SK-N-SH (cell line): ENCODE measurements around the gene TBCD.

Source experiments
- CTCF ChIP-seq: fragments of 200-600 bp; sonication (generic); IDR thresholded peaks from 2 replicates; pipeline ENCODE4 v1.6.1; 2017; ENCODE audit warnings: antibody characterized with exemption, mild to moderate bottlenecking, moderate library complexity
- EP300 ChIP-seq, 2 experiments: IDR thresholded peaks; 2 replicates each; pipeline versions ENCODE4 v1.4.0 to v1.6.1; 2012; ENCODE audit warnings: borderline replicate concordance in 1 of 2, low read depth in 1 of 2, low read length in 1 of 2

DNA sequence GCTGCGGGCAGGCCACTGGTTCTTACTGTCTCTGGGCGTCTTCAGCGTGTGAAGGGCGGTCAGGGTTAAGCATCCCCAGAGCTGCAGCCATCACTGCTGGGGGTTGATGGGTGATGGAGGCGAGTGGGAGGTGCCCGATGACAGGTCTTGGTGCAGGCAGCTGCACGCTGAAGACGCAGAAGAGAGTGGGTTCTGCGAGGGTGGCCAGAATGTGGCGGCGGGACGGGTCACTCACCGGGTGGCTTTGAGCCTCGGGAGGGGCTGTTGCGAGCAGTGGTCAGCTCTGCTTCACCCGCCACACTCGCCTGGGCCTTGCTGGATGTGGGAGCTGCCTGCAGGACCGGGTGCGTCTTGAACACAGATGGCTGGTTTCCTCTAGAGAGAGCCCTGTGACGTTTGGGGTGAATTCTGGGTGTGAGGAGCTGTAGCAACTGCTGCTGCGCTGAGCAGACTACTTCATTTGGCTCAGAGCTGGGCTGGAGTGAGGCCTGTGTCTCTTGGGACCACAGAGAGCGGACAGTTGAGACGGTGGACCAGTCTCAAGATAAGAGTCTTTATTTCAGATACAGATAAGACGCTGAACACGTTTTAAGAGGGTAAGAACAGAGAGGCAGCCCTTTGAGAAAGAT is 132.6 kb downstream of the TBCD start:
- no peak for TF ChIP-seq EP300 (IDR thresholded peaks at IDR 0.05; ENCODE audit: borderline replicate concordance in 1 of 2, low read depth in 1 of 2, low read length in 1 of 2)
- TF ChIP-seq CTCF: no peak
